CD14-positive monocyte (primary cell): ENCODE measurements around the gene ACTR3. TPM values are rescaled to one million over a fixed set of nuclear protein-coding genes. Genes with fewer than 3 reads are reported as not detected.

Experiments
- DNase-seq, 3 donors: peaks; one replicate each; pipeline ENCODE4 v3.0.0-alpha.2; 2011 to 2022
- H2AFZ ChIP-seq: 2 replicates; pipeline ENCODE4 v1.6.0; 2012; ENCODE audit warnings: mild to moderate bottlenecking, low read depth, low read length, inconsistent platforms; ENCODE audit not compliant: insufficient read depth, poor library complexity, severe bottlenecking
- H3K27ac ChIP-seq, 2 donors: 1 replicate in 1 of 2; 2 replicates in 1 of 2; pipeline ENCODE4 v1.5.1; 2012 to 2013; ENCODE audit warnings: low read length in 2 of 2, control low read depth in 1 of 2, inconsistent platforms in 1 of 2, low read depth in 1 of 2, mild to moderate bottlenecking in 1 of 2
- H3K27me3 ChIP-seq, 2 donors: one replicate each; pipeline versions ENCODE4 v1.6.0 to v1.6.1; 2011 to 2013; ENCODE audit warnings: low read length in 2 of 2; ENCODE audit not compliant: control insufficient read depth in 2 of 2, insufficient read depth in 2 of 2
- H3K36me3 ChIP-seq, 2 donors: replicated peaks in 1 of 2; 1 replicate in 1 of 2; 2 replicates in 1 of 2; pipeline versions ENCODE4 v1.5.1 to v1.6.1; 2012 to 2013; ENCODE audit warnings: low read length in 2 of 2, control low read depth in 1 of 2, inconsistent platforms in 1 of 2, mild to moderate bottlenecking in 1 of 2; ENCODE audit not compliant: insufficient read depth in 2 of 2, control insufficient read depth in 1 of 2
- H3K4me1 ChIP-seq, 2 donors: 1 replicate in 1 of 2; 2 replicates in 1 of 2; pipeline versions ENCODE4 v1.5.1 to v1.6.1; 2012 to 2013; ENCODE audit warnings: low read length in 2 of 2, control low read depth in 1 of 2, inconsistent platforms in 1 of 2, mild to moderate bottlenecking in 1 of 2, moderate library complexity in 1 of 2; ENCODE audit not compliant: insufficient read depth in 2 of 2, control insufficient read depth in 1 of 2
- H3K4me2 ChIP-seq: replicated peaks from 2 replicates; pipeline ENCODE3; 2012; ENCODE audit warnings: low read length, moderate library complexity, mild to moderate bottlenecking; ENCODE audit not compliant: poor library complexity, severe bottlenecking; ENCODE audit errors: extremely low read depth
- H3K4me3 ChIP-seq, 3 experiments: fragments of 200-600 bp in 1 of 3; sonication (generic) in 1 of 3; replicated peaks in 1 of 3; 1 replicate in 2 of 3; 2 replicates in 1 of 3; pipeline ENCODE4 v1.5.1; 2011 to 2013; ENCODE audit warnings: low read length in 3 of 3, mild to moderate bottlenecking in 3 of 3, control low read depth in 2 of 3, low read depth in 2 of 3, inconsistent platforms in 1 of 3, moderate library complexity in 1 of 3
- H3K79me2 ChIP-seq: 2 replicates; pipeline ENCODE4 v1.6.0; 2012; ENCODE audit warnings: mild to moderate bottlenecking, control low read depth, inconsistent platforms, low read length, moderate library complexity; ENCODE audit not compliant: insufficient read depth
- H3K9ac ChIP-seq: 2 replicates; pipeline ENCODE4 v1.6.0; 2017; ENCODE audit warnings: low read length, mild to moderate bottlenecking; ENCODE audit not compliant: insufficient read depth, poor library complexity, severe bottlenecking
- H3K9me3 ChIP-seq, 2 donors: replicated peaks in 1 of 2; 1 replicate in 1 of 2; 2 replicates in 1 of 2; pipeline versions ENCODE4 v1.5.1 to v1.6.1; 2012 to 2013; ENCODE audit warnings: low read length in 2 of 2, control low read depth in 1 of 2; ENCODE audit not compliant: control insufficient read depth in 1 of 2, insufficient read depth in 1 of 2
- H4K20me1 ChIP-seq: 2 replicates; pipeline ENCODE4 v1.6.0; 2012; ENCODE audit warnings: mild to moderate bottlenecking, low read length, control low read depth, moderate library complexity; ENCODE audit not compliant: insufficient read depth
- H3K27ac Mint-ChIP-seq, 7 donors: one replicate each; pipeline ENCODE4 v1.8.0; 2020; ENCODE audit warnings: mild to moderate bottlenecking in 7 of 7, mixed read lengths in 7 of 7, moderate library complexity in 6 of 7, inconsistent platforms in 2 of 7
- H3K27me3 Mint-ChIP-seq, 3 donors: one replicate each; pipeline ENCODE4 v1.8.0; 2021 to 2022; ENCODE audit warnings: low read depth in 3 of 3, mild to moderate bottlenecking in 3 of 3, mixed read lengths in 3 of 3, moderate library complexity in 3 of 3, inconsistent platforms in 1 of 3
- H3K36me3 Mint-ChIP-seq, 2 donors: one replicate each; pipeline ENCODE4 v1.8.0; 2020; ENCODE audit warnings: mixed read lengths in 2 of 2, inconsistent platforms in 1 of 2, mild to moderate bottlenecking in 1 of 2
- H3K4me1 Mint-ChIP-seq: one replicate; pipeline ENCODE4 v1.8.0; 2020; ENCODE audit warnings: mild to moderate bottlenecking, mixed read lengths
- H3K4me3 Mint-ChIP-seq, 2 donors: one replicate each; pipeline ENCODE4 v1.8.0; 2020; ENCODE audit warnings: mild to moderate bottlenecking in 2 of 2, mixed read lengths in 2 of 2, moderate library complexity in 1 of 2
- H3K9me3 Mint-ChIP-seq, 7 donors: one replicate each; pipeline ENCODE4 v1.8.0; 2020 to 2022; ENCODE audit warnings: mixed read lengths in 7 of 7, mild to moderate bottlenecking in 6 of 7, moderate library complexity in 6 of 7, inconsistent platforms in 2 of 7
- WGBS: methylation state at CpG from one replicate; pipeline ENCODE4 v1.1.5; 2013; ENCODE audit warnings: missing lambda C conversion rate; ENCODE audit not compliant: insufficient coverage; 5-methylcytosine and 5-hydroxymethylcytosine counted together
- intact Hi-C, 2 donors: fragments of 100-400 bp; cut with micrococcal nuclease; formaldehyde crosslinking; loops; one replicate each; pipeline versions ENCODE4 v1.15.0 to v1.15.1; 2023
- polyA plus RNA-seq, 3 donors: library from polyadenylated mRNA; depleted of rRNA in 1 of 3; unstranded in 2 of 3; stranded (reverse) in 1 of 3; fragments of 300-500 nt in 2 of 3; fragments of >200 nt in 1 of 3; fragmentation: Illumina TruSeq in 2 of 3; gene quantifications; 1 replicate in 2 of 3; 2 replicates in 1 of 3; pipeline ENCODE4 v1.2.3, GENCODE V29; 2012 to 2021
- TF ChIP-seq, protein P1 (sequence below): fragments of 200-600 bp; IDR thresholded peaks from one replicate; pipeline ENCODE4 v1.8.0; 2022; ENCODE audit warnings: antibody characterized with exemption, mild to moderate bottlenecking

The ACTR3 gene
- polyA plus RNA-seq, 3 donors: 103 to 557 (median 464) TPM

- Histone ChIP-seq H3K4me3 (no peak overlapping the region), H3K4me1 (peaks cover 10 to 12% of the 10 kb centered on the region in 2 donors), H3K27me3 (no peaks in the 10 kb centered on the region), H2AFZ (no peak overlapping the region), H4K20me1 (peaks cover 5% of the 10 kb centered on the region), H3K9me3 (no peaks in the 10 kb centered on the region), H3K27ac (no peak overlapping the region), H3K79me2 (no peaks in the 10 kb centered on the region), H3K4me2 (no peak overlapping the region), H3K36me3 (peaks cover 19 to 75% of the 10 kb centered on the region in 2 donors), H3K9ac (no peak overlapping the region)
- DNase-seq: no peak
- Mint-ChIP-seq H3K27ac (peak overlapping the region in 1 of 7 donors; percentile 48), H3K4me1 (peaks cover 18% of the 10 kb centered on the region), H3K27me3 (peaks cover 0 to 2% (median 0%) of the 10 kb centered on the region in 3 donors), H3K4me3 (no peak overlapping the region), H3K9me3 (no peaks in the 10 kb centered on the region), H3K36me3 (peaks cover 47 to 60% of the 10 kb centered on the region in 2 donors)
- intact Hi-C loops: no loop called here
- 94% methylated on average over 3 of the region's 3 CpGs for WGBS
- TF ChIP-seq, protein P1, sequence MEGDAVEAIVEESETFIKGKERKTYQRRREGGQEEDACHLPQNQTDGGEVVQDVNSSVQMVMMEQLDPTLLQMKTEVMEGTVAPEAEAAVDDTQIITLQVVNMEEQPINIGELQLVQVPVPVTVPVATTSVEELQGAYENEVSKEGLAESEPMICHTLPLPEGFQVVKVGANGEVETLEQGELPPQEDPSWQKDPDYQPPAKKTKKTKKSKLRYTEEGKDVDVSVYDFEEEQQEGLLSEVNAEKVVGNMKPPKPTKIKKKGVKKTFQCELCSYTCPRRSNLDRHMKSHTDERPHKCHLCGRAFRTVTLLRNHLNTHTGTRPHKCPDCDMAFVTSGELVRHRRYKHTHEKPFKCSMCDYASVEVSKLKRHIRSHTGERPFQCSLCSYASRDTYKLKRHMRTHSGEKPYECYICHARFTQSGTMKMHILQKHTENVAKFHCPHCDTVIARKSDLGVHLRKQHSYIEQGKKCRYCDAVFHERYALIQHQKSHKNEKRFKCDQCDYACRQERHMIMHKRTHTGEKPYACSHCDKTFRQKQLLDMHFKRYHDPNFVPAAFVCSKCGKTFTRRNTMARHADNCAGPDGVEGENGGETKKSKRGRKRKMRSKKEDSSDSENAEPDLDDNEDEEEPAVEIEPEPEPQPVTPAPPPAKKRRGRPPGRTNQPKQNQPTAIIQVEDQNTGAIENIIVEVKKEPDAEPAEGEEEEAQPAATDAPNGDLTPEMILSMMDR: no peak
These were observed 82.9 kb downstream of the ACTR3 start for GRCh38 chr2:113972766-113973165.

DNA sequence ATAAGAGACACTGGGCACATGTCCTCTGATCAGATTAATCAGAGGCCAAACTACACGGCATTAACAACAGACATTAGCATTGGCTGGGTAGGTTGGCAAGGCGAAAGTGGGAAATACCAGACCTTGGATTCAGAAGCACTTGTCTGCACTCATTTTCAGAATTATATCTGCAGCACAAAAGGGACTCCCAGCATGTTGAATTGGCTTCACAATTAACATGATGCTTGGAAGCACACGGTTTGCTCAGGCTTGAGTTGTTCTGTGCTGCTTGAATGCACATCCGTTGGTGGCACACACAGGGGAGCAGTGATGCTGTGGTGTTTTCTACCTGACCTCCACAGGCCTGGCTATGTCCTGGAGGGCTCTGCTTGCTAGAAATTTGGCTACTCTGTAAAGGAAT lies 83.9 kb downstream of the ACTR3 start:
- Histone ChIP-seq H3K4me1 (peaks cover 10 to 12% of the 10 kb centered on the region in 2 donors), H3K27me3 (no peaks in the 10 kb centered on the region), H3K27ac (no peak overlapping the region), H3K9ac (no peak overlapping the region), H3K4me3 (no peak overlapping the region), H3K9me3 (peaks cover 0 to under 1% of the 10 kb centered on the region in 2 donors), H3K36me3 (peaks cover 19 to 71% of the 10 kb centered on the region in 2 donors), H2AFZ (no peak overlapping the region), H4K20me1 (peaks cover 5% of the 10 kb centered on the region), H3K79me2 (no peaks in the 10 kb centered on the region), H3K4me2 (no peak overlapping the region)
- H3K4me1 Mint-ChIP-seq: peaks cover 22% of the 10 kb centered on the region
- intact Hi-C loops: no loop called here
- peaks cover 0 to 2% (median 0%) of the 10 kb centered on the region in 3 donors for H3K27me3 Mint-ChIP-seq
- H3K27ac Mint-ChIP-seq: no peak overlapping the region
- peaks cover 47 to 64% of the 10 kb centered on the region in 2 donors for H3K36me3 Mint-ChIP-seq
- peaks cover 0 to 3% (median 0%) of the 10 kb centered on the region in 7 donors for H3K9me3 Mint-ChIP-seq
- DNase-seq: no peak
- 100% methylated on average over 4 of the region's 4 CpGs for WGBS
- H3K4me3 Mint-ChIP-seq: no peak overlapping the region
- TF ChIP-seq, protein P1: no peak
